Thyroid gland (tissue), 4 donors: ENCODE measurements around the gene CTRB2. TPM values are rescaled to one million over a fixed set of nuclear protein-coding genes. Genes with fewer than 3 reads are reported as not detected.

Experiments used
- DNase-seq, 2 donors: peaks; one replicate each; pipeline ENCODE4 v3.0.0-alpha.2; 2019
- H3K27ac ChIP-seq, 3 donors: fragments of 200-600 bp; sonication (generic); 1 replicate in 2 of 3; 2 replicates in 1 of 3; pipeline ENCODE4 v1.5.1; 2016 to 2019; ENCODE audit warnings: mild to moderate bottlenecking in 1 of 3, moderate library complexity in 1 of 3
- H3K27me3 ChIP-seq: fragments of 200-600 bp; sonication (generic); one replicate; pipeline ENCODE4 v1.5.1; 2019
- H3K36me3 ChIP-seq, 2 donors: fragments of 200-600 bp; sonication (generic); one replicate each; pipeline ENCODE4 v1.5.1; 2016 to 2019
- H3K4me1 ChIP-seq, 2 donors: fragments of 200-600 bp; sonication (generic); one replicate each; pipeline ENCODE4 v1.5.1; 2017 to 2019
- H3K4me3 ChIP-seq, 3 donors: fragments of 200-600 bp; sonication (generic); replicated peaks in 1 of 3; 1 replicate in 2 of 3; 2 replicates in 1 of 3; pipeline ENCODE4 v1.5.1; 2016; ENCODE audit warnings: mild to moderate bottlenecking in 1 of 3
- H3K9me3 ChIP-seq: fragments of 200-600 bp; sonication (generic); one replicate; pipeline ENCODE4 v1.5.1; 2017
- POLR2A ChIP-seq, 2 donors: fragments of 450-650 bp; IDR thresholded peaks; one replicate each; pipeline ENCODE4 v1.6.1; 2017; ENCODE audit warnings: antibody characterized with exemption in 2 of 2, mild to moderate bottlenecking in 2 of 2, moderate library complexity in 1 of 2
- WGBS, 2 donors: methylation state at CpG; one replicate each; pipeline ENCODE4 v1.1.5; 2017; 5-methylcytosine and 5-hydroxymethylcytosine counted together
- intact Hi-C: fragments of 100-400 bp; cut with DNase I; formaldehyde crosslinking; loops from one replicate; pipeline ENCODE4 v1.15.1; 2023
- total RNA-seq, 4 donors: library from RNA; depleted of rRNA; stranded (reverse); fragments of >200 nt; gene quantifications; one replicate each; pipeline ENCODE4 v1.2.3, GENCODE V29; 2016
- TF ChIP-seq, protein P1 (sequence below), 6 experiments: fragments of 200-600 bp in 3 of 6; fragments of 450-650 bp in 3 of 6; sonication (generic) in 3 of 6; IDR thresholded peaks; one replicate each; pipeline ENCODE4 v1.5.1; 2016 to 2019; ENCODE audit warnings: antibody characterized with exemption in 6 of 6, mild to moderate bottlenecking in 2 of 6, inconsistent platforms in 1 of 6, moderate library complexity in 1 of 6

CTRB2 gene
- total RNA-seq, 4 donors from 2014 or later, result not detected

DNA sequence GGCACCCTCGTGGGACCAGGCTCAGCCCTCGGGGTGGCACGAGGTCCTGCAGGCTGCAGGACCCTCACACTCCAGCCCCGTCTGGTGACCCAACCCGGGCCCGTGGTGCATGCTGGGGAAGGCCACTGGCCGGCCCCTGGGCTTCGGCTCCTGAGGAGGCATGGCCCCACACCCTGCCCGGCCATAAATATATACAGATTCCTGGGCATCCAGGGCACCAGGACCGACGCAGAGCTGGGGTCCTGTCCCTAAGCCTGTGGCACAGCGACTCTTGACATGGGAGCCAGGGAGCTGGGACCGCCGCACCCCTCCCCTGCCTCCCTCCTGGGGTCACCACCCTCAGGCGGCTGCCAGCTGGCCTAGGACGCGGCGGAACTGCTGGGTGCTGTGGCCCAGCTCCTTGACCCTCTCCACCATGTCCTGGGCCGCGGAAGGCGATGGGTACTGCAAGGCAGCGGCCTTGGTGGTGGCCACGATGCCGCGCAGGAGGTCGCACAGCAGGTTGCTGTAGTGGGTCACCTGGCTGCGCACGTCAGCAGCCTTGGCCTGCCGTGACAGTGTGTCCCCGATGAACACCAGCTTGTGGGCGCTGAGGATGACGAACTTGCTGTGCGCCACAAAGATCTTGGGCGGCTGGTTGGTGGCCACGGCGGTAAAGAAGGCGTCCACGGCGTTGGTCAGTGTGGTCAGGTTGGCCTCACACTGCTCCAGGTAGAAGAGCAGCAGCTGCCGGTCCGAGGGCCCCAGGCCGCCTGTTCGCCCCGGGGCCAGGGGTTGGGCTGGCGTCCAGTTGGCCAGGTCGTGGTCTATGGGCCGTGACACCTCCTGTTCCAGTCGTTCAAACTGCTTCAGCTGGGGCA is 22.4 kb upstream of the CTRB2 start:
- TF ChIP-seq, protein P1, sequence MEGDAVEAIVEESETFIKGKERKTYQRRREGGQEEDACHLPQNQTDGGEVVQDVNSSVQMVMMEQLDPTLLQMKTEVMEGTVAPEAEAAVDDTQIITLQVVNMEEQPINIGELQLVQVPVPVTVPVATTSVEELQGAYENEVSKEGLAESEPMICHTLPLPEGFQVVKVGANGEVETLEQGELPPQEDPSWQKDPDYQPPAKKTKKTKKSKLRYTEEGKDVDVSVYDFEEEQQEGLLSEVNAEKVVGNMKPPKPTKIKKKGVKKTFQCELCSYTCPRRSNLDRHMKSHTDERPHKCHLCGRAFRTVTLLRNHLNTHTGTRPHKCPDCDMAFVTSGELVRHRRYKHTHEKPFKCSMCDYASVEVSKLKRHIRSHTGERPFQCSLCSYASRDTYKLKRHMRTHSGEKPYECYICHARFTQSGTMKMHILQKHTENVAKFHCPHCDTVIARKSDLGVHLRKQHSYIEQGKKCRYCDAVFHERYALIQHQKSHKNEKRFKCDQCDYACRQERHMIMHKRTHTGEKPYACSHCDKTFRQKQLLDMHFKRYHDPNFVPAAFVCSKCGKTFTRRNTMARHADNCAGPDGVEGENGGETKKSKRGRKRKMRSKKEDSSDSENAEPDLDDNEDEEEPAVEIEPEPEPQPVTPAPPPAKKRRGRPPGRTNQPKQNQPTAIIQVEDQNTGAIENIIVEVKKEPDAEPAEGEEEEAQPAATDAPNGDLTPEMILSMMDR (IDR thresholded peaks at IDR 0.05), result no peak
- no peak for TF ChIP-seq POLR2A (IDR thresholded peaks at IDR 0.05)
- peaks cover 25 to 33% of the 10 kb centered on the region in 2 donors for H3K36me3 ChIP-seq

DNA sequence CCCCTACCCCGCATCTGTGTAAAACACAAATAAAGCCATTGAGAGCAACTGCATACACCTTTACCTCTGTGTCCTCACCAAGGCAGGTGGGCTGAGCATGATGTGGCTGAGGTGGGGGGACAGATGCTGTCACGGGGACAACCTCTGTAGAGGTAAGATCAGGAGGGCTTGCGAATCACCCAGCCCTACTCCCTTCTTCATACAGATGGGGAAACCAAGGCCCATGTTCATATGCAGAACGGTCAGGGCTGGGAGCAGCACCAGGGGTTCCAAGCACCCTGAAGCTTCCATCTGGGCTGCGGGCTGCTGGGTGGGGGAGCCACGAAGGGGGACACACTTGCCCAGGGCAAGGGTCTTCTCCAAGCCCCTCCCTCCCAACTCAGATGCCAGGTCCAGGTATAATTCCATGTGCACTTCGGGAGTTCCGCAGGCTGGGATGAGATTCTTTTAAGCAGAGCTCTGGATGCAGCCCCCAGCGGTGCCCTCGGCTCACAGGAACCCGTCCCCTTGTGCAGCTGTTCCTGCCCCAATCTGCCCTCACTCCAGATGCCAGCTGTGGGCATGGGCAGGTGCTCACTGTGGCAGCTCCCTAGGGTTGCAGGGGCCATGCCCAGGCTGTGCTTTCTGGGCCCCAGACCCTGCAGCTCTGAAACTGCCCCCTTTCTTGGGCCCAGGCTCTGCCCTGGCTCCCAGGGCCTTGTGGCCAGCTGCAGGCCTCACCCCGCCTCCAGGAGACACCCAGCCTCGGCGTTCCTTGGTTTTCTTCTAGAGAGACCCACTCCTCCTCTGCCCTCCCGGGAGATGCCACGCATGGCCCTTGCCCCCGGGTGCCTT is 21.4 kb upstream of the CTRB2 start:
- TF ChIP-seq POLR2A (IDR thresholded peaks at IDR 0.05), result no peak
- TF ChIP-seq, protein P1 (IDR thresholded peaks at IDR 0.05), result no peak
- Histone ChIP-seq H3K27ac (no peak overlapping the region), H3K9me3 (no peaks in the 10 kb centered on the region), H3K27me3 (no peaks in the 10 kb centered on the region), H3K4me3 (no peak overlapping the region), H3K36me3 (peaks cover 23 to 29% of the 10 kb centered on the region in 2 donors), H3K4me1 (peaks cover 0 to 4% of the 10 kb centered on the region in 2 donors)
- DNase-seq, result no peak
- WGBS, 2 donors, result 91% methylated on average over 10 to 14 of the region's 17 CpGs
- intact Hi-C loops, result no loop called here

More for the DNA sequence above, 22.4 kb upstream of the CTRB2 start:
- Histone ChIP-seq H3K4me1 (peaks cover 0 to 14% of the 10 kb centered on the region in 2 donors), H3K27me3 (no peaks in the 10 kb centered on the region), H3K27ac (no peak overlapping the region), H3K4me3 (no peak overlapping the region), H3K9me3 (no peaks in the 10 kb centered on the region)
- no peak for DNase-seq
- intact Hi-C loops, result loop anchor here (5.0 kb wide), 1 partner anchor 32 kb away; no protein-coding TSS in a partner anchor
- WGBS, 2 donors, result 81 to 88% methylated on average over 23 to 39 of the region's 48 CpGs

DNA sequence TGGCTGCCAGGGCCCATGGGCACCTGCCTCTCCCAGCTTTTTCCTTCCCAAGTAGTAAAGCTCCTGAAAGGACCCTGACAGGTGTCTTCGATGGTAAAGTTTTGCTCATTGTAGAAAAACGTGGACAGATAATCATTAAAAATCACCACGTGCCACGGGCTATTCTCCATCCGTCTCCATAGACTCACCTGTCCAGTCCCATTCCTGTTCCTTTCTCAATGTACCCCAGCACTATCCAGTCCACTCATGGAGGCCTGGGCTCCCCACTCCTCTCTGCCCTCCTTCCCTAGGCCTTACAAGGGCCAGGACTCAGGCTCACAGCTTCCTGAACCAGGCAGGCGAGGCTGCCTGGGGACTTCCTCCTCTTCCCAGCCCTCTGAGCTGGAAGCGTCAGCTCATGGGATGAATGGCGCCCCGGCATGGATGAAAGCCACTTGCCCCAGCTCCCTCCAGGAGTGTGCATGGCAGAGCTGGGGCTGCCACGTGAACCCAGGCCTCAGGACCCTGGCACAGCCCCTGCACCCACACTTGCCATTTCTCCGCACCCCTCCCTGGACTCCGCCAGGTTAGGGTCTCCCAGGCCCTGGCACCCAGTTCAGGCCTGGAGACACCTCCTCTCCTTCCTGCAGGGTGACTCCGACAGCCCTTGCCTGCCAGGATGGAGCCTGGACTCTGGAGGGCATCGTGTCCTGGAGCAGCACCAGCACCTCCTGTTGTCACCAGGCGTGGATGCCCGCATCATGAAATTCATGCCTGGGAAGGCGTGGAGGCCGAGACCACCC is 20.6 kb upstream of the CTRB2 start:
- WGBS, 2 donors, result 85 to 87% methylated on average over 9 to 17 of the region's 18 CpGs
- H3K9me3 ChIP-seq, result no peaks in the 10 kb centered on the region

DNA sequence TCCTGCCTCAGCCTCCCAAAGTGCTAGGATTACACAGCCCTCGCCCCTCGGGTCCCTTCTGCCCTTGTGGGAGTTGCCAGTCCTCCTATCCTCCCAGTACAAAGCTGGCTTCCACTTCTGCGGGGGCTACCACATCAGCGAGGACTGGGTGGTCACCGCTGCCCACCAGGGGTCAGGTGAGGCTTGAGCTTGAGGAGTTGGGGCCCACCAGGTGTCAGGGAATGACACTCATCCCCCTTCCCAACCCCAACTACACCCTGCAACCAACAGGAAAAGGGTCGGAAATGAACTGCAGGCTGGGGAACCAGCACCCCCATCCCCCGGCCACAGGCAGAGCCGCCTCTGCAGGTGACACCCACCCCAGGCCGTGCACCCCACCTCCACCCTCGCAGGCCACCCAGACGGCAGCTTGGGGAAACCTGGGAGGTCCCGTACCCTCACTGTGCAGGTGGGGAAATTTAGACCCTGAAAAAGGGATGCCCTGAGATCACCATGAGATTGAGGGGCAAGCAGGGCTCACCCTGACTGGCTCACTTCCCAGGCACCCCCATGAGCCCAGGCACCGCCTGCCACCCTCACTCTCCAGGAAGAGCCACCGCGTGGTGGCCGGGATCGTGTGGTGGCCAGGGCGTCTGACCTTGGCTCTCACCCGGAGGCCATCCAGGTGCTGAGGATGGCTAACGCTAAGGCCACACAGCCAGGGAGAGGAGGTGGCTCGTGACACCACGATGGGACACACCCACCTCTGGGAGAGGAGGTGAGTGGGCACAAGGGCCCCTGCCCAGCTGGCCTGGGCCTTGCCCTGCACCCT is 19.8 kb upstream of the CTRB2 start:
- intact Hi-C loops, result loop anchor here (2.0 kb wide), 1 partner anchor 20 kb away; the partner anchor contains the start of gene CTRB2
- no peak overlapping the region for H3K27ac ChIP-seq
- no peaks in the 10 kb centered on the region for H3K9me3 ChIP-seq
- peaks cover 18 to 20% of the 10 kb centered on the region in 2 donors for H3K36me3 ChIP-seq
- no peak for TF ChIP-seq POLR2A (IDR thresholded peaks at IDR 0.05)
- TF ChIP-seq, protein P1 (IDR thresholded peaks at IDR 0.05), result no peak
- no peak overlapping the region for H3K4me3 ChIP-seq
- WGBS, 2 donors, result 74 to 80% methylated on average over 10 to 11 of the region's 22 CpGs
- DNase-seq, result no peak
- peaks cover 0 to 4% of the 10 kb centered on the region in 2 donors for H3K4me1 ChIP-seq
- no peaks in the 10 kb centered on the region for H3K27me3 ChIP-seq

More for the DNA sequence above, 20.6 kb upstream of the CTRB2 start:
- no peak for DNase-seq
- Histone ChIP-seq H3K4me1 (peaks cover 0 to 4% of the 10 kb centered on the region in 2 donors), H3K27me3 (no peaks in the 10 kb centered on the region), H3K27ac (no peak overlapping the region), H3K4me3 (no peak overlapping the region), H3K36me3 (peaks cover 20 to 23% of the 10 kb centered on the region in 2 donors)
- no peak for TF ChIP-seq POLR2A (IDR thresholded peaks at IDR 0.05)
- TF ChIP-seq, protein P1 (IDR thresholded peaks at IDR 0.05), result no peak
- intact Hi-C loops, result loop anchor here (2.0 kb wide), 1 partner anchor 21 kb away; the partner anchor contains the start of gene CTRB2
